Activated CD4-positive, CD25-positive, alpha-beta regulatory T cell treated with anti-CD3 and anti-CD28 coated beads, Interleukin-2, amount 50 U/mL, for 24 hours (primary cell): Measurements from ENCODE around the gene ELFN1.
"Not testable (repeated sequence)": the region's sequence is repeated elsewhere in the genome, so short reads cannot be mapped to it uniquely, and the experiment has no call there.

Experiments
- ATAC-seq, 2 donors: fragments of 150-1000 bp; cut with Tn5 transposase; one replicate each; pipeline ENCODE4 v1.10.0; 2021; ENCODE audit warnings: mild to moderate bottlenecking in 1 of 2, moderate library complexity in 1 of 2

Gene ELFN1

DNA sequence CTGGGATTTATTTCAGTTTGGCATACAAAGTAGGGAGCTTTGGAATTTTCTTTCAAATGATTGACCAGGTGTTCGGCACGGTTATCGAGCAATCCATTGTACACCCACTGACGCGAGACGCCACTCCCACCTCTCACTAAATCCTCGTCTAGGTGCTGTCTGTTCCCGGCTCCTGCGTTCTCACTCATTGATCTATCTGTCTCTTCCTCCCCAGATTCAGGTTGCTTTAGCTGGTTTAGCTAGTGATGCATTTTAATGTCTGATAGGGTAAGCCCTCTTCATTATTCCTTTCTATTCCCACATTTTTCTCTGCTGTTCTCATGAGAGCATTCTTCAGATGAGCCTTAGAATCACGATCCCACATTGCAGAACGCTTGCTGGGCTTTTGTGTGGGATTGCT is 91.7 kb downstream of the ELFN1 start:
- ATAC-seq = no peak

DNA sequence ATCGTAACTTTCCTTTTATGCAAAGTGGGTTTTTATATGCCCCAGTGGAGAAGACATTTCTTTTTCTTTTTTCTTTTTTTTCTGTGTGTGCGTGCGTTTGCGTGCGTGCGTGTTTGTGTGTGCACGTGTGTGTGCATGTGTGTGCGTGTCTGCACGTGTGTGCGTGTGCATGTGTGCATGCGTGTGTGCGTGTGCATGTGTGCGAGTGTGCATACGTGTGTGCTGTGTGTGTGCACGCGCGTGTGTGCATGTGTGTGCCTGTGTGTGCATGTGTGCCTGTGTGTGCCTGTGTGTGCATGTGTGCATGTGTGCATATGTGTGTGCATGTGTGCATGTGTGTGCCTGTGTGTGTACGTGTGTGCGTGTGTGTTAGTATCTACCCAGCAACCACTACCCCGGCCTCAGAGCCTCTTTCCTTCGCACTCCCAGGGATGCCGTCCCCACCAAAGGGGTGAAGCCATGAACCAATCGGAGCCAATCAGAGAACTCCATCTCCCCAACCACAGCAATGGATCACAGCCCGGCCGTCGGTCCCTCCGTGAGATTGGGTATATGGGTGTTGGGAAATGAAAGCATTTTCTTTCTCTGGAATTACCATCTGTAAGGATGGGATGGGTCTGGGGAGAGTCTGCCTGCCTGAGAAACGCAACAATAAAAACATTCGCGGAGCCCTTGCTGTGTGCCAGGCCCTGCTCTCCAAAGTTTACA is 92.3 kb downstream of the ELFN1 start:
- no peak for ATAC-seq

DNA sequence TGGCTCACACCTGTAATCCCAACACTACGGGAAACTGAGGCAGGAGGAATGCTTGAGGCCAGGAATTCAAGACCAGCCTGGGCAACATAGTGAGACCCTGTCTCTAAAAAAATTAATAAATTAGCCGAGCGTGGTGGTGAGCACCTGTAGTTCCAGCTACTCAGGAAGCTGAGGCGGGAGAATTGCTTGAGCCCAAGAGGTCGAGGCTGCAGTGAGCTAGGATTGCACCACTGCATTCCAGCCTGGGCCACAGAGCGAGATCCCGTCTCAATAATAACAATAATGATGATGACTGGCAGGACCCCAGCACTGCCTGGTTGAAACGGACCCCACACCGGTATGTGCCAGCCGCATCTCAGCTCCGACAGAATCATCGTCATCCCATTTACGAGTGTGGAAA is 93.0 kb downstream of the ELFN1 start:
- ATAC-seq = no peak

DNA sequence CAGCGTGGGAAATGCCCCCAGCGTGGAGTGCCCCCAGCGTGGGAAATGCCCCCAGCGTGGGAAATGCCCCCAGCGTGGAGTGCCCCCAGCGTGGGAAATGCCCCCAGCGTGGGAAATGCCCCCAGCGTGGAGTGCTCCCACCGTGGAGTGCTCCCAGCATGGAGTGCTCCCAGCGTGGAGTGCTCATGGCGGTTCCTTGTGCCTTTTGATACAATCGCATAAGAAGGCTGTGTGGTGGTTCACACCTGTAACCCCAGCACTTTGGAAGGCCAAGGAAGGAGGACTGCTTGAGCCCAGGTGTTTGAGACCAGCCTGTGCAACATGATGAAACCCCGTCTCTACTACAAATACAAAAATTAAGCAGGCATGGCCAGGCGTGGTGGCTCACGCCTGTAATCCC is 93.8 kb downstream of the ELFN1 start:
- ATAC-seq = not testable (repeated sequence)

DNA sequence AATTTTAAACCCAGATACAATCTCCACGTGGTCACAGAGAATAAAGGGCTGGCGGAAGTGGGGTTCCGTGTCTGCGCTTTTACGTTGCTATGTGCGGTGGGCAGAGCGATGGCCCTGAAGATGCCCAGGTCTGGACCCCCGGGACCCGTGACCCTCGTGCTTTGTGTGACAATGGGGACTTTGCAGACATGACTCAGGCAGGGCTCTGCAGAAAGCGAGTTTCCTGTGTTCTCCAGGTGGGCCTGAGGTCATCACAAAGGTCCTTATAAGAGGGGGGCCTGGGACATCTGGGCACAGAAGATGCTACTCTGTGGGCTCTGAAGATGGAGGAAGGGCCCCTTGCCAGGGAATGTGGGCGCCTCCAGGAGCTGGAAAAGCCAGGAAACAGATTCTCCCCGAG is 95.3 kb downstream of the ELFN1 start:
- ATAC-seq = no peak

DNA sequence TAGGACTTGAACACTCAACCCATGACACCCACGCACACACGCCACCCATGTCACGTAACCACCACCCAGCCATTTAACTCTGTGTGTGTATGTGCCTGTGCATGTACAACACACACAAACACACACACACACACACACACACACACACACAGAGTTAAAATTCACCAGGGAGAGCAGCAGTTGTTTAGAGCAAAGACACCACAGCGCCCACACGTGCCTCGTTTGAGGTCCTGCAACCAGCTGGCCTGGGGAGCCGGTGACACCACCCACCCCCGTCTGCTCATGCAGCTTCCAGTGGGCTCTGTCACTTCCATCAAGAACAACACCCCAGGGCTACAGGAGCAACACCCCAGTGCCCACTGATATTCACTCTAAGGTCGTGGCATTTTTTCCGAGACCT is 97.4 kb downstream of the ELFN1 start:
- no peak for ATAC-seq

DNA sequence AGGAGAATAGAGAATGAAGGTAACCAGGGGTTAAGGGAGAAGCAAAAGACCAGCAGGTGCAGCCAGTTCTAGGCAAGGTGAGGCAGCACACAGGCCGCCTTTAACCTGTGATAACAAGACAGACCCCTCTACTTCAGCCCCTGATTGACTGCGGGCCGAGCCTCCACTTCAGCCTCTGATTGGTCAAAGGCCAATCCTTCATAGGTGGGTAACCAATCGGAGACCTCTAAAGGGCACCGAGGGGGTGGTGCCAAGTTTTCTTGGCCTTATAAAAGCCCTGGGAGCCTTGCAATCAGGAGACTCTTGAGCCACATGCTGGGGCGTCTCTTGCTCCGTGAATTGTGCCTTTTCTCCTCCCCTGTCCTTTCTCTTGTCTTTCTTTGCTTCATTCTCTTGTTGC is 98.8 kb downstream of the ELFN1 start:
- no peak for ATAC-seq

DNA sequence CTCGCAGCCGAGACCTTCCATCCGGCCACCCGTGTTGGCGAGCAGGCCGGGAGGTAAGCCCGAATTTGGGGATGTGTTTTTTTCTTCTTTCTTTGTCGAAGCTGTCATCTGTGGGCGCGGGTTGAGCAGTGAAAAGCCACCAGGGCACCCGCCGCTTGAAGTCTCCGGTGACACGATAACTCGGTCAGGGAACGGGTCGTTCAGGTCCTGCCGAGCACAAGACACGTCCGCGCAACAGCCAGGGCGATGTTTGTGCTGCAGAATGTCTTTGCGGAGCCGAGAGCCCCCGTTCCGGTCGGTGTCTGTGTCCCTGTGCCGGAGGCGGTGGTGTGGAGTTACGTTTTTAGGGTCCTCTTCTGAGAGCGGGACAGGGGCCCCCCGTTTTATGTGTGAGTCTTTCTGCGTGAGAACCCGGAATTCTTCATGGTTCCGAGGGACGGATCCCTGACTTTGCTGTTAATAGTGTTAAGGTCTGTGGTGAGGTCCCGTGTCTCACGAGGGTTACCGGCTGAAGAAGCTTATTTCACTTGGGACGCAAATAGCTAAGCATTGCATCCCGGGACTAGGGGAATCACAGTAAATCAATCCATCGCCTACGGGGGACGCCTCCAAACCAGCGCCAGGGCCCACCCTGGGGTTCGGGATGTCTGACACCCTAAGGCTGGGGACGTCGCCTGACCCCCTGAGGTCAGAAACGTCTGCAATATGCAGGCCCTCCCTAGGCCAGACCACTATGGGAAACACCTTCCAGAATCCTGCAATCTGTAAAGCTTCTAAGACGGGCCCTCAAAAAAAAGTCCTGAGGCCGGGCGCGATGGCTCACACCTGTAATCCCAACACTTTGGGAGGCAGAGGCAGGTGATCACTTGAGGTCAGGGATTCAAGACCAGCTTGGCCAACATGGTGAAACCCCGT is 99.5 kb downstream of the ELFN1 start:
- ATAC-seq = no peak

DNA sequence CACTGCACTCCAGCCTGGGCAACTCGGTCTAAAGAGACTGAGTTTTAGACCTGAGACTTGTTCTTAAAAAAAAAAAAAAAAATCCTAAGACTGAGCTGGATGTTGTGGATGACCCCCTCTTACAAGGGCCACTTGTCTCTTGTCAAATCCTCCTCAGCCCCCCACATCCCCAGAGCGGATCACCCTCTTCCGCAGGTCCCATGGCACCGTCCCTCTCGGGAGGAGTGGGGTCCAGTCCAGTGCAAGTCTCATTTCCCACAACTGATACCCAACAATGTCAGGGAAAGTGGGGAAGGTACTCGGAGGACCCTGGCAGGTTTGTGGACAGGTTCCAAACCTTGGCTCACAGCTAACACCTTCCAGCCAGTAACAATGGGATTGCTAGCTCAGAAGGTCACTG is 100.3 kb downstream of the ELFN1 start:
- no peak for ATAC-seq

DNA sequence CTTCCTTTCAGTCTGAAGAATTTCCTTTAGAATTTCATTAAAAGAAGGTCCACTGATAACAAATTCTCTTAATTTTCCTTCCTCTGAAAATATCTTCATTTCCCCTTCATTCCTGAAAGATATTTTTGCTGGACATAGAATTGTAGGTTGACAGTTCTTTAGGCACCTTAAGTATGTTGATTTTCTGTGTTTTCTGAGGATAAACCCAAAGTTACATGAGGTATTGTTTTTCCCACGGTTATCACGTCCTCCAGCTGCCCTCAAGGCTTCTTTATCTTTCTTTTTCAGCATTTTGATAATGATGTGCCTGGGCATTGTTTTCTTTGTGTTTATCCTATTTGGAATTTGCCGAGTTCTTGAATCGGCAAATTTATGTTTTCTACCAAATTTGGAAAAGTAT is 105.3 kb downstream of the ELFN1 start:
- ATAC-seq = no peak

DNA sequence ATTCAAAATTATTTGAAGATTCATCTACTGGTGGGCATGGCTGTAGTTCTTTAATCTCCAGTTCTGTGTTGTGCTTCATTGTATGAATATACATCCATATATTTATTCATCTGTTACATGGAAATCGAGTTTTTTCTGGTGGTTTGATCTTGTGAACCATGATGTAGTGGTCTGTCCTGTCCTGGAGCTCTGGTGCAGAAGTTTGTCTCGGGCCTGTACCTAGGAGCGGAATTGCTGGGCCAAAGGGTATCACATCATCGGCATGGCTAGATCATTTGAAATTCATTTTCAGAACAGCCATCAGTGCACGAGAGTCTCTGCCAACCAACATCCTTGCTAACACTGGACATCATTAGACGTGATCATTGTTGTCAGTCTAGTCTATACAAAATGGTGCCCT is 107.0 kb downstream of the ELFN1 start:
- no peak for ATAC-seq

DNA sequence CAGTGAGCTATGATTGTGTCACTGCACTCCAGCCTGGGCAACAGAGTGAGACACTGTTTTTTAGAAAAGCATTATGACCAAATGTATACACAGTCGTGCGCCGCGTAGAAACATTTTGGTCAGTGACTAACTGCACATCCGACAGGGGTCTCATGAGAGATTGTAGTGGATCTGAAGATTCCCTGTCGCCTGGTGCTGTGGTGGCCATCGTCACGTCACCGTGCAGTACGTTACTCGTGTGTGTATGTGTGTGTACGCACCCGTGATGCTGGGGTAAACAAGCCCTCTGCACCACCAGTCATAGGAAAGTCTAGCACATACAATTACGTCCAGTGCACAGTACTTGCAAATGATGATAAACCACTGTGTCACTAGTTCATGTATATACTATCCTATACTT is 109.4 kb downstream of the ELFN1 start:
- no peak for ATAC-seq

DNA sequence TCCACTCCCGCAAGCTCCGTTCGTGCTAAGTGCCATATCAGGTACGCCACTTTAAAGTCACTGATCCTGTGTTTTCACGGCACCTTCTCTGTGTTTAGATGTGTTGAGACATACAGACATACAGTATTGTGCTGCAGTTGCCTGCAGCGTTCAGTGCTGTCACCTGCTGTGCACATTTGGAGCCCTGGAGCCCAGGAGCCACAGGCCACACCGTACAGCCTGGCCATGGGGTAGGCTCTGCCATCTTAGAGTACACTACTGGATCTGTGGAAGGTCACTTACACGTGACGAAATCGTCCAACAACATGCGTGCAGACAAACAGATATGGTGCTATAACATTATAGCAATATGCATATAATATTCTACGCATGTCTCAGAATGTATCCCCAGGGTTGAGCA is 111.3 kb downstream of the ELFN1 start:
- no peak for ATAC-seq

DNA sequence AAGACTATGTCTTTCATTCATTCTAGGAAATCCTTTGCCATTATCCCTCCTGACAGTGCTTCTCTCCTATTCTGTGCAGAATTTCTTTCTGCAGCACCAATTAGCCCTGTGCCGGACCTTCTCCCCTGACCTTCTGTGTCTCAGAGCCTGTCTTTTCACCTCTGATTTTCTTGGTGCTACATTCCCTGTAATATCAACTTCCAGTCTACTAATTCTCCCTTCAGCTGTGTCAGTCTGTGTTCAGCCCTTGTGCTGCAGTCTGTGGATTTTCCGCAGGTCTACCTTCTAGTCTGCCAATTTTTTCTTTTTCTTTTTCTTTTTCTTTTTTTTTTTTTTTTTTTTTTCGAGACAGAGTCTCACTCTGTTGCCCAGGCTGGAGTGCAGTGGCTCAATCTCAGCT is 115.8 kb downstream of the ELFN1 start:
- no peak for ATAC-seq

DNA sequence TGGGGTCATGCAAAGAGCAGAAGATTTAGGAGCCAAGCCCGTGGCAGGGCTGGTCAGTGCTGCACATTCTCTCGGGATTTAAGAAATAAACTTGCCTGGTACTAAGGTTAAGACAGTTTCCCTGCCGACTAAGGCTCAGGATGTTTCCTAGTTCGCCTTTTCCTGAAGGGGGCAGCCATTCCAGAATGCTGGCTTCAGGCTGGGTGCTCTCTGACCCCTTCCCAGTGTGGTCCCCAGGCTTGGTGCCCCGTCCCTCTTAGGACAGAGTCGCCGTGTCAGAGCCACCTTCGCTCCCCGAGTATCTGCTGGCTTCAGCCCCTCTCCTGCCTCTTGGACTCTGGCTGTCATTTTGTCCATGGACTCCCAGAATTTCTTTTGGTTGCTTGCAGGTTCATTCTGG is 117.2 kb downstream of the ELFN1 start:
- ATAC-seq = no peak

DNA sequence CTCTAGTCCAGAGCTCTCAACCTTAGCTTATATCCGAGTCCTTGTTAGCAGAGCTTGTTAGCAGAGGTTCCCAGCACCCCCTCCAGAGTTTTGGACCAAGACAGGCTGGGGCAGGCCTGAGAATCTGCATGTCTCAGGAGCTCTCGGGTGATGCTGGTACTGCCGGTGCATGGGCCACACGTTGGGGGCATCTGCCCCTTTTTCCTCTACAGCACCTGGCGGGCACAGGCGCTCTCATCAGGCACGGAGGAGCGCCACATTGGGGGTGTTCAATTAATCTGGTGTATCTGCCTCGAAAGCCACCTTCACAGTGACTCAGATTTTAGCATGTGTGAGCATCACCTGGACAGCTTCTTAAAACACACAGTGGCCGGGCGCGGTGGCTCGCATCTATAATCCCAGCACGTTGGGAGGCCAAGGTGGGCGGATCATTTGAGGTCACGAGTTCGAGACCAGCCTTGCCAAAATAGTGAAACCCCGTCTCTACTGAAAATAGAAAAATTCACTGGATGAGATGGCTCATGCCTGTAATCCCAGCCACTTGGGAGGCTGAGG is 117.7 kb downstream of the ELFN1 start:
- no peak for ATAC-seq

DNA sequence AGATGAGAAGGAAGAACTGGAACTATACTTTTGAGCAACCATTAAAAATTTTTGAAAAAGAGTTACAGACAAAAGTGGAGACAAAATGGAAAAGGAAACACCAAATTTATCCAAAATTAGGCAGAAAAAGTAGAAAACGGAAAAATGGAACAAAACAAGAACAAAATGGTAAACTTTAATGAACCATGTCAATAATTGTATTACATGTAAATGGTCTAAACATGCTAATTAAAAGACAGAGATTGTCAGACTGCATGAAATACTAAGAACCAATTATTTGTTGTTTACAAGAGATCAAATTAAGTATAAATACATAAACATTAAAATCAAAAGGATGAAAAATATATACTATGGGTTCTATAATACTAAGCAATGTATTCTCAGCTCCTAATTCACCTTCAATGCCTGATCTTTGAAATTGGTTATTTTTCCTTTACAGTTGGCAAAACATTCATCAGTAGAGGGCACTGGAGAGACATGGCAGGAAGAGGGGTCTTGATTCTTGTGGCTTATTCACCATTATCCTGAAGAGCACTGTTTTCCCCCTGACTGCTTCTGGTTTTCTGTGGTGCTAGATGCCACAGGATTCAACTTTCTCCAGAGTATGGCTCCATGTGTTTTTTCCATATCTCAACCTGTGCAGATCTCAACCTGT is 124.9 kb downstream of the ELFN1 start:
- no peak for ATAC-seq
